GM20431 (cell line): ENCODE measurements around the gene ACTBL2.
"Not testable (repeated sequence)": the region's sequence is repeated elsewhere in the genome, so short reads cannot be mapped to it uniquely, and the experiment has no call there.

Source experiments
- in situ Hi-C: fragments of 300-500 bp; cut with MseI, MboI; formaldehyde crosslinking; loops from one replicate; pipeline ENCODE4 v1.15.0; 2020; ENCODE audit warnings: low sequenced_read_pairs; ENCODE audit not compliant: unreplicated experiment

ACTBL2 gene

DNA sequence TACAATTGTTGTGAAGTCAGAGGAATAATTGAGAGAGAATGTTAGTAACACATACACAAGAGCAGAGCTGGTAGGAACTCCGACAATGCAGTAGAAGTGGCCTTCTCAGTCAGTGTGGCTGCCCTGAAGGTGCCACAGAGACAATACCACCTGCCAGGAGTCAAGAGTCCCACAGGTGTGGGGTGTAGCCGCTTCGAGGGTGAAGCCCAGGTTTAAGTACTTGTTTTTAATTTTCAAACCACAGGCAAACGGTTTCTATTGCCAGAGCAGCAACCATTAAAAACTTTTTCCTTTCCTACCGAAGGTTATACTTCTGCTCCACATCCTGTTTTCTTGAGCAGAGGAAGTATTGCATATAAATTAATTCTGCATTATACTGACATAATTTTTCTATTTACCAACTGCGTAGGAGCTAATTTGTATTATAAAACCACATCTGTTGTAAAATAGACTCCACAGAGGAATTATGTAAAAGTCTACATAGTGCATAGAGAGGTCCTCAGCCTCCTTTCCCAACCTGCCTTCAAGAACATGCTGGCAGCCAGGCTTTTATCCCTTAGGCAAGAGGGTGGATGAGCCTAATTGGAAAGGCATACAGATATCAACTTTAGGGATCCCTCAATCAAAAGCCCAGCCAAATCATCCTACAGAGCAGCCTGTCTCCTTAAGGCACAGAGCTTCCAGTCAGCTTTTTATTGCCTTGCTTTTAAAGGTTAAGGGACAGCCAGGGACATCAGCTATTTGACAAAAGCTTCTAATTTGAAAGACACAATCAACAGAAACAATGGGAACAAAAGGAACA lies 12.9 kb upstream of the ACTBL2 start:
- in situ Hi-C loops: no loop called here

DNA sequence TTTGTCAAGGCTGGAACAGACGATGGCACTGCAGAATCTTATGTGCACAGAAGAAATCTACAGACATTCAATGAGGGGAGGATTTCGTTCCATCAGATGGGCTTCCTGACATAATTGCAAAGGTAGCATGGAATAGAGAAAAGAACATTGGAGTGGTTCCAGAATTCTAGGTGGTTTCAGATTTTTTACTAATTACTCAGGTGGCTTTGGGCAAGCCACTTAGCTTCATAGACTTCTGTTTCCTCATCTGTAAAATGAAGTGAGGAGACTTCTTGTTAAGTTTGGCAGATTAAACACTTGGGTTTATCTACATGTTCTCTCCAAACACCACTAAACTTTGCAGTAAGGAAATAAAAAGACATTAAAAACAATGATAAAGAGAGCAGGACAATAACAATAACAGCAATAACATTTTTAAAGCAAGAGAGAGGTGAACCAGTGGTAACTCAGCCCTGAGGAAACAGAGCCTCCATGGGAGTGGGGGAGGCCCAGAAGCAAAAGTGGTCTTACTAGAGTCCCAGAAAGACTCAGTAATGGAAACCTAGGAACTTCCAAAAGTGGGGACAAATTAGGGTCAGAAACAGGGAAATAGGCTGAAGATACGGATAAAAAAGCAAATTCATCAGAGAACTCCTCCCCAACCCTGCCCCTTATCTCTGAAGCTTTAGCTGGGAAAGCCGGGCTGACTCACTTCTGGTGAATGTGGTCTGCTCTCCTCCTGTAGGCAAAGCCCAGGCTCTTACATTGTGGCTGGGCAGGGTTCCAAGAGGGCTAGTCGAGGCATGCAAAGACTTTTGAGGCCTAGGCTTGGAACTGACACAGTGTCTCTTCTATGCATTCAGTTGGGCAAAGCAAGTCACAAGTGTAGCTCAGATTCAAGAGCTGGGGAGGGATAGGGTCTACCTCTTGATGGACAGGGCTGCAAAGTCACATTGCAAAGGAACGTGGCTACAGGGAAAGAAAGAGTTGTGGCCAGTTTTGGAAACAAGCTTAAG lies 11.8 kb upstream of the ACTBL2 start:
- in situ Hi-C loops: no loop called here

DNA sequence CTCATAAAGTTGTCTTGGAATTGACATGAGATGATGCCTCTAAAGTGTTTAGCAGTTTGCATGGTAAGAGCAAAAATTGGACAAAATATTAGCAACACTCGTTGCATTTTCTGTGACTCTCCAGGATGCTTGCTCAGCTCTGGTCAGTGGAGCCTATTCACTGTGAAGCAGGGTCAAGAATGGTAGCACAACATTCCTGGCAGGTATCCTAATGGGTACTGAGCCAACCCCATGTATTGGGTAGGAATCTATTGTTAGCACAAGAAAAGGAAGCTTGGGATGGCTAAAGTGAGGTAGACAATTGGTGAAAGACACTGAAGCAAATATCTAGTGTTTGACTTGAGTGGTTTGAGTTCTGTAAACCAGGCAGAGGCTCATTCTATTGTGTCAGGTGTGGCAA lies 10.4 kb upstream of the ACTBL2 start:
- in situ Hi-C loops: no loop called here

DNA sequence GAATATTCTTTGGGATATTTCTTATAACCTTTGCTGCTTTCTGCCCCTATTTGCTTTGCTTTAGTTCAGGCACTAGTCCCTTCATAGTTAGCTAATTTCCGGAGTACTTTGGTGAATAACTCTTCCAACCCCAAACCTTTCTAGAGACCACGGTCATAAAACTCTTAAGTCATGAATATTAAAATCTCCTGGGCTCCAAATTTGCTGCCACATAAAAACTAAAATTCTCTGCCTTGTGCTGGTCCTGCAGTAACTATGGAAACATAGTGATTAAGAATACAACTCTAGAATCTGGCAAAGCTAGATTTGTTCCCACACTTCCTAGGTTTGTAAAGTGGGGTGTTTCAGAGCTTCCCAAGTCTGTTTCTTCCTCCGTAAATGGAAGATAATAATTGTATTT lies 10.0 kb upstream of the ACTBL2 start:
- in situ Hi-C loops: no loop called here

DNA sequence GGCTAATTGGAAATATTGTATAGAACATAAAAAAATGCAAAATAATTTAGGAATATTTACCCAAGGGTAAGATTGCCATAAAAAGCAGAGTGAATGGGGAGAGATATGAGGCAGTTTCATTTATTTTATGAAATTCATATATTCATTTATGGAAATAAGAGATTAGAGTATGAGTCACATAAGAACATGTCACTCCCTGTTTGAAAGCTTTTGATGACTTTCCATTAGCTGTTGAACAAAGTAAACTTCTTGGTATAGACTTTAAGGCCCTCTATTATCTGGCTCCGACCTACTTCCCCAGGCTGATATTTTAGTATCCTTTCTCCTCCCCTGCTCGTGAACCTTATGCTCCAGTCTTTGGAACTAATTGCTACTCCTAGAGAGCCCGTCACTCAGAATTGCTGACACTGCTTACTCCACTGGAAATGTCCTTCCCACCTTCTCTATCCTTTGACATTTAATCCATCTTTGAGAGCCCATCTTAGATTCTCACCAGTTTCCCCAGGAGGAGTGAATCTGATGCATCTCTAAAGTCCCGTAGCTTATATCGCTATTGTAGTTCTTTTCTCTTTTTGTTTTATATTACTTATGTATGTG lies 8.9 kb upstream of the ACTBL2 start:
- in situ Hi-C loops: no loop called here

DNA sequence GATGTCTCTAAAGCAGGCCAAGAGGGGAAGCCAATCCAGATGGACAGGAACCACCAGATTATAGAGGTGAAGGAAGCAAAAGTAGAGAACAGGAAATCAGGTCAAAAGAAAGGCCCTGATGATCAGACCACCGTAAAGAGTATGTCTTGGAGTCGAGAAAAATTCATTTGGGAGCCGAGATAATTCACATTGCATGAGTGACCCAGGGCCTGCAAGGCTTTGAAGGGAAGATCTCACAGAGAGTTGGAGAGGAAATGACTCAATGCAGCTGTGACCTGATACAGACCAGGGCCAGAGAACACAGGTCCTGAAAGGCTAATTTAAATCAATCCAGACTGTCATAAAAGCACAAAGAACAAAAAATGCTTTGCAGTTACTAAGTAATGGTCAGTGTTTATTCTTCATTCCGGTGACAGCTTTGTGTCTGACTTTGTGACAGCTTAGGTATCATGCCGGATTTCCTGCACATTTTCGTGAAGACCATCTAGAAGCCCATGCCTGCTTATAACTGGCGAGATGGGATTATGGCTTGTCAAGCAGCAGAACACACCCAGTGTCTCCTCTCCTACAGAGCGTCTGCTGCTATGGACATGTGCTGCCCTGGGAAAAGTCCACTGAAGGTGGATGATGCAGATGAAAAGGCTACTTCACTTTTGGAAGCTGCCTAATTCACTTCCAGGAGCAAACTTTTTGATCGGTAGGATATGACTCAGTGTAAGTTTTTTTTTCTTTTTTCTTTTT lies 5.8 kb upstream of the ACTBL2 start:
- in situ Hi-C loops: no loop called here

DNA sequence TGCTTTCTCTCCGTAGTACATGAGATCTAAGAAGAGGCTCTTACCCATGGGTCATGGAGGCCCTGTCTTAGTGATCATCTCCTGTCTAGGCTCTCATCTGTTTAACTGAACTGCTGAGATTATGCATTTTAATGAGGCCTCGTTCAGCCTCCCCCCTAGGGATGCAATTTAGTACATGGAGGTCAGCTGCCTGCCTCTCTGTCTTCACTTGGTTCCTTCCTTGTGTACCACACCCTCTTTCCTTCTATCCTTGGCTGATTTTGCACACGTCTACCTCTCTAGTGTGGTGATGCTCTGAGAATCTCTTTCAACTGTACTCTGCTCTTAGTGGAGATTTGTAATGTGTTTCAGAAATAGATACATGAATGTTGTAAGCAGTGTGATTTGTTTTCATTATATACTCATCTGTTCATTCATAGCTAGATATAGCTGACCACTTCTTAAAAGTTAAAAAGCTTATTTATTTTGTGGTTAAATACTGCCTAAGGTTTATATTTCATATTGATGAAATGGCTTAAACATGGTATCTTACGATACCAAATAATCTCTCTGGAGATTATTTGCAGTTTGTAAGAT lies 3.5 kb upstream of the ACTBL2 start:
- in situ Hi-C loops: no loop called here

DNA sequence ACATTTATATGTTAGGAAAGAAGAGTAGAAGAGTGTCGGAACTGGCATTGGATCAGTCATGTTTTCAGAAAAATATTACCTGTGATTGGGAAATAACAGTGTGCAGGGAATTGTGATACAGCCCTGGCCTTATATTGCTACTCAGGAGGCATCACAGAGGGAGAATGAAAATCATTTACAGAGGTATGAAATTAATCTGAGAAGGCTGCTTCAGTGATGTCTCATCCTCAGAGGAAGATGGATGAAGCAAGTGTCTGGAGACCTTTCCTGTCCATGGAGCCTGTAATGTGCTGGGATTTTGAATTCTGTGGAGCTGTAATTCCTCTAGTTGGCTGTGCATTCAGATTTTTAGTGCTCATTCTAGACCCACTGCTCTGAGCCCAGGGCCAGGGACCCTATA lies 3.8 kb downstream of the ACTBL2 start:
- in situ Hi-C loops: no loop called here

DNA sequence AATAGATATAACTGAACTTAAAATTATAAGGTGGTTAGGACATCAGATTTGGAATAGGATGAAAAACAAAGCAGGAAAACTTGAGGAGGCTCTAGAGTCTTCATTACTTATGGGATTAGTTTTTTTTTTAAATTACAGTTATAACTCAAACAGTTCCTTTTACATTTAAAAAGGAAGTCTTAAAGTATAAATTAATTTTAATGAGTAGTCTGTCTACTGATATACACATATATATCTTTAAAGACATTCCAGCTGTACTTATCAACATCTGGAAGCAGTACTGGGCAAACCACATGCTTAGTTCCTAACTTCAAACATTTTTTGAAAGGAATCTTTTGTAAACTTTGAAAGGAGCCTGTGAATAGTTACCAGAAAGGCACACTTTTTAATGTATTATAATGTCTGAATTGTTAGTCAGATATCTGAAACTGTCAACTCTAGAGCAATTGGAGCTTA lies 6.0 kb downstream of the ACTBL2 start:
- in situ Hi-C loops: no loop called here

DNA sequence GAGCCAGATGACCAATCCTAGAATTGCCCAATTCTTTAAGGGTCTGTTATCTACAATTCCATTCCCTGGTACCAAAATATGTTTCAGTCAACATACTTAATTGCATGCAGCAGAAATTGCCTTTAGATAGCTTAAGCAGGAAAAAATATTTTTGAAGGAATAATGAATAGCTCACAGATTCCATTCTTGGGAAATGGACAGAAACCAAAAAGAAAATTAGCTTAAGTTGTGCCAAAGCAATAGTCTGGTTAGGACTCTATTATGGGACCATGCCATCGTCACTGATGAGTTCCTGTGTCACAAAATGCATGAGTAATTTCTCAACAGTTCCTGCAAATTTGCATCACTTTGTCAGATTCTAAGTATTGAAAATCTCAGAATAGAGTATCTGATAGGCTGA lies 12.3 kb downstream of the ACTBL2 start:
- in situ Hi-C loops: no loop called here

DNA sequence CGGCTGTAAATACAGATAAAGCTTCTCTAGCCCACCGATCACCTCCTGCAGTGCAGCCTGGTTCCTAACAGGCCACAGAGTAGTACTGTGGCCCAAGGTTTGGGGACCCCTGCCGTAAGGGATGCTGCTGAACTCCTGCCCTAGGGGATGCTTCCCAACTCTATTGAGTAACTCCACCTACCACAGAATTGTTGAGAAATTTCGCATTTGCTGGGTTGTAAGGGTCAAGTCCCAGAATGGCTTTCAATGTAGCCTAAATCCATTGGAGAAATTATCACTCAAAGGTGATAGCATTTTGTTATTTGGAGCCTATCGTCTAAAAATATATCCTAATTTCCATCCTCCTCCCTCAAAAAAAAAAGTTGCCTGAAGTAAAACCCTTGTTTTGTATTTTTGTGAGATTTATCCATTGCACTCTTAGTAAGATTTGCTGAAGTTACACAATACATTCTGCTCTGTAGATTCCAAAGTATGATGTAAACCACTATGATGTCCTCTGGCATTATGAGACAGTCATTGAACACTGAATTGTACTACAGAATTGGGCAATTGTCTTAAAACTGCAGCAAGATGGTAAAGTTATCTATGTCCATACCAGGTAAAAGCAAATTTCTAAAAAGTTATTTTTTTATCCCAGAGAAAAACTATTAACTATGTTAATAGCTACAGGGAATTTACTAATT lies 14.0 kb downstream of the ACTBL2 start:
- in situ Hi-C loops: no loop called here

DNA sequence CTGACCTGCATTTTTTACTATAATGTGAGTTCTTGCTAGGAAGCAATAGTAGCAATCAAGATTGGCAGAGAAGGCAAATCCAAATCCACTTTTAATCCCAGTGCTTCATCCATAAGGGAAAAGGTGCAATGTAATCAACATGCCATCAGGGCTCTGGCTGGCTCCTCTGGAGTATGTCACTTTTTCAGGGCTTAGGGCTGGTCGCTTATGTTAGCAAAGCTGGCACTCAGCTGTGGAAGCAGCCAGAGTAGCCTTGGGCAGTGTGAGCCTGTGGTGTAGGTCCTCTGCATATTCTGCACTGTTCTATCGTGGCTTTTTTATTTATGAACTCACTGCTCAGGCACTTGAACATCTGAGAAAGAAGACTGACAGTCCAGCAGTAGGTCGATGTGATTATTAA lies 16.1 kb downstream of the ACTBL2 start:
- in situ Hi-C loops: no loop called here

DNA sequence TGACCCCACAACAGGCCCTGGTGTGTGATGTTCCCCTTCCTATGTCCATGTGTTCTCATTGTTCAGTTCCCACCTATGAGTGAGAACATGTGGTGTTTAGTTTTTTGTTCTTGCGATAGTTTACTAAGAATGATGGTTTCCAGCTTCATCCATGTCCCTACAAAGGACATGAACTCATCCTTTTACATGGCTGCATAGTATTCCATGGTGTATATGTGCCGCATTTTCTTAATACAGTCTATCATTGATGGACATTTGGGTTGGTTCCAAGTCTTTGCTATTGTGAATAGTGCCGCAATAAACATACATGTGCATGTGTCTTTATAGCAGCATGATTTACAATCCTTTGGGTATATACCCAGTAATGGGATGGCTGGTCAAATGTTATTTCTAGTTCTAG lies 22.6 kb downstream of the ACTBL2 start:
- in situ Hi-C loops: not testable (repeated sequence)

DNA sequence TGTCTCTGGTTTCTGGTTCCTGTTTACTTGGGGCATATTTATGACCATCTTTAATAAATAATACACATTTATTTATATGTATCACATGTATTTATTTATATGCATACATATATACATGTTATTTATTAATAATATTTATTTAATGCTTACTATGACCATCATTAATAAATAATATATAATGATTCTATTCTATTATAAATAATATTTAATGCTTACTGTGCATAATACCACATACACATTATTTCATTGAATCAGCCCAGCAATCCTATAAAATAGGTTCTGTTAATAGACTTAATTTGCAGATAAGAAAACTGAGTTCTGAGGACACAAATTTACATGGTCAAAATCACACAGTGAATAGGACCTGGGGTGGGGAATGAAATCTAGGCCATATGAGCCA lies 24.2 kb downstream of the ACTBL2 start:
- in situ Hi-C loops: no loop called here

DNA sequence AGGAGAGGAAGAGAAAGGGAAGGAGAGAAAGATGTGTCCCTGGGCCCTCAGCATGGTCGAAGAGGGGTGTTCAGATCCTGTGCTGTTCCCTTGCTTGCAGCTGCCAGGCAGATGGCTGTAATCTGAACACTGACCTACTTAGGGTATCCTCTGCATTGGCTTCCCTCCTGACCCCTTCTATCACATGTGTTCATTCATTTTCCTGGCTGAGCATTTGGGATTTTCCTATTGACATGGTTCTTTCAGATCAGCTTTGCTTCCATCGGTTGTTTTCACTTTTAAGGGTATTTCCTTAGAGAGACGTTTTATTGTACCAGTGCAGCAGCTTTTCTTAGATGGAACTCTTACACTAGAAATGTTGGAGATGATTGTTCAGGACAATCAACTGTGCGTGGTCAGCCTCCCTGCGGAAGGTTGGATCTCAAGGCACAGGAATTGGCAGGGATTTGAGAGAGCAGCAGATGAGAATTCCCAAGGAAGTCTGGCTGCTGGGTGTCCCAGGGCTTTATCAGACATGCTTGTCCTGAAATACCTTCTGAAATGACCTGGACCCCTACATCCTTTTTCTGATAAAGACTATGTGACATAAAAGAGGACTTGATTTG lies 26.0 kb downstream of the ACTBL2 start:
- in situ Hi-C loops: no loop called here

DNA sequence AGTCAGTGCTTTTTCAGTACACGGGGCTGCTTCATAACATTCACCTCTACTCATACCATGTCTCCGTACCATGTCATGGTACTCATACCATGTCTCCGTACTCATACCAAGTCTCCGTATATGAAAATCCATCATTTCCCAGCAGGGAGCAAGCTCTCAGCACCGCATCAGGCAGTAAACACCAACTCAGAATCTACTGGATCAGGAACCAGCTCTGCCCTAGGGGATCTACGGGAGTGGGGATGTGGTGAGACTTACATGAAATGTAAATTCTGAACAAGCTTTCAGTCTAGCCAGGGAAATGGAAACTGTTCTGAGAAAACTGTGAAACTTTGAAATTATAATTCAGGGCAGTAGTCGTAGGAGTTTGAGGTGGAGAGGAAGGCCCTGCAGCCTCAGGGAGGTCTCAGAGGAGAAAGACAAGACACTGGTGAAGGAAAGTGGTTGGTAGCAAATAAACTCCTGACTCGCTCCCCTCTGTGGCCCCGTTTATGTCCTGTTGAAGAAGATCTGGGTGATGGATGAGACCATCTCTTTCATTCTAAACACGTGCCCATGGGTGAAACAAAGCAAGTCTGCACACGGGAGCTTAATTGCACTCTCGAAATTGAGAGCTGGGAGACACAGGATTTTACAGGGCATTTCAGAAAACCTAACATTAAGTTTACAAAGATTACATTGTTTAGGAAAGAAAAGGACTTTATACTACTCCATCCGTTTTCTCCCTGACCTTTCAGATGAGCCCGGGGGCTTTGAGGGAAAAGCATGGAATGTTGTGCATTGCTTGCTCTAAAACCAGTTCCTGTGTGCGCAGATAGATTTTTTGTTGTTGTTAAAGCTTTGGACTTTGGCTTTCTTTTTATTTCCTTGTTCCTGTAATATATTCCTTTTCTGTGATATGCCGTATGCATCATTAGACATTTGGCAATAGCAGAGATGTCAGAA lies 26.8 kb downstream of the ACTBL2 start:
- in situ Hi-C loops: no loop called here

DNA sequence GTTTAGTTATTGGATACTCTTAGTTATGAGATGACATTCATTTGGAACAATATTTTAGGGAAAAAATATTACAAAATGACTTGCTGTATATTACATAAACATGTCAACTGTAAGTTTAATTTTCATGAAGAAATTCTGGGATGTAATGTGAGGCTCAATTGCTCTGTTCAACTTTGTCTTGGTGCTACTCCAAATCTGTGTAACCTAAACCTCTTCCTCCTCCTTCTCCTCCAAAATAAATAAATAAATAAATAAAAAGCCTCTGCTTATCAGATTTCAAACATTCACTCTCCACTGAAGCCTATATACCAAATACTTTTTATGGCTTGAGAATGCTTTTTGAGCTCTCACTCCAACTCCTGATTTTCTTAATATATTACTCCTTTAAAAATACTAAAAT lies 27.7 kb downstream of the ACTBL2 start:
- in situ Hi-C loops: no loop called here

DNA sequence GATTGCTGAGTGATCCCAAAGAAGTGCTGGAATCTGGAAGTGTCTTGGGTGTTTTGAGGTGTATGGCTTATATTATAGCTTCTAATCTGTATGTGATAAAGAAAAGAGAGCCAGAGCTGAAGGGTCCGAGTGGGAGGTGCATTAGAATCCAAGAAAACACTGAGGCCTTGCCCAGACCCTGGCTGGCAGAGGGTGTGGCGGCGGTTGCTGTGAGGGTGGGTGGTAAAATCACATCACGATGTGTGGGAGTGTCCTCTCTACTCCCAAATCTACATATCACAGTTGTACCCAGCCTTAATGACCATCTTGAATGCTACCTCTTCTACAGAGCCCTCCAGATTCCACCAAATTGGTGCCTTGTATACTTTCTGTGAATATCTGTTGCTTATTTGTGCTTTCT lies 28.9 kb downstream of the ACTBL2 start:
- in situ Hi-C loops: no loop called here
